Measurements from ENCODE around the gene CXCL11.
"Not testable (repeated sequence)": the region's sequence is repeated elsewhere in the genome, so short reads cannot be mapped to it uniquely, and the experiment has no call there.

CXCL11 gene

DNA sequence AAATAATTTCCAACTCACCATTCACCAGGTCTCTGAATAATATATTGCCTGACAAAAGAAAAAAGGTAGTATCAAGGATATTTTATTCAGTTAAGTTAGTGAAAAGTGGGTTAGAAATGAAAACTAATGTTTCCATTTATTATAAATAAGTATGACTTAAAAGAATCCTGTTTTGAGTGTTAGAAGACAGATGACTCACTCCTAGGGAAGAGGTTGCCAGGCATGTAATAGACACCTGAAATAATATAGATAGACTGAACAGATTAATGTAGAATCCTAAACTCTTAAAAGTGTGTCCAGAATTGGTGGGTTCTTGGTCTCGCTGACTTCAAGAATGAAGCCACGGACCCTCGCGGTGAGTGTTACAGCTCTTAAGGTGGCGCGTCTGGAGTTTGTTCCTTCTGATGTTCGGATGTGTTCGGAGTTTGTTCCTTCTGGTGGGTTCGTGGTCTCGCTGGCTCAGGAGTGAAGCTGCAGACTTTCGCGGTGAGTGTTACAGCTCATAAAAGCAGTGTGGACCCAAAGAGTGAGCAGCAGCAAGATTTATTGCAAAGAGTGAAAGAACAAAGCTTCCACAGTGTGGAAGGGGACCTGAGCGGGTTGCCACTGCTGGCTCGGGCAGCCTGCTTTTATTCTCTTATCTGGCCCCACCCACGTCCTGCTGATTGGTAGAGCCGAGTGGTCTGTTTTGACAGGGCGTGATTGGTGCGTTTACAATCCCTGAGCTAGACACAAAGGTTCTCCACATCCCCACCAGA lies 6.5 kb upstream of the CXCL11 start:
- DNase-seq, result not testable (repeated sequence)

DNA sequence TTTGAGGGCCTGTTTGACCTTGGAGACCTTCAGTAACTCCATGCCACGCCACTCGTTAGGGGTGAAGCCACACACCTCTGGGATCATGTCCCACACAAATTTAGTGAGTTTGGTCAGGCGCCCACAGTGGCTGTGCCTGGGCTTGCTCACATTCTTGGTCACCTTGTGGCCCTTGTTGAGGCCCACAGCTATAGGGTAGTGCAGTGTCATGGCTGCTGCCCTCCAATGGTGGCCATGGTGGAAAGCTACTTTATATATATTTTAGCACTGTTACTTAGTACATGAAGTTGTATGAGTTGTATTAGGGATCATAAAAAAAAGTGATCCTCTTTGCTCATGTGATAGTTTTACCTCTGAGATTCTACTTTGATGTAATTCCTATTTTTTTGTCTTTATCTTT lies 985 bp upstream of the CXCL11 start:
- no peak for DNase-seq

DNA sequence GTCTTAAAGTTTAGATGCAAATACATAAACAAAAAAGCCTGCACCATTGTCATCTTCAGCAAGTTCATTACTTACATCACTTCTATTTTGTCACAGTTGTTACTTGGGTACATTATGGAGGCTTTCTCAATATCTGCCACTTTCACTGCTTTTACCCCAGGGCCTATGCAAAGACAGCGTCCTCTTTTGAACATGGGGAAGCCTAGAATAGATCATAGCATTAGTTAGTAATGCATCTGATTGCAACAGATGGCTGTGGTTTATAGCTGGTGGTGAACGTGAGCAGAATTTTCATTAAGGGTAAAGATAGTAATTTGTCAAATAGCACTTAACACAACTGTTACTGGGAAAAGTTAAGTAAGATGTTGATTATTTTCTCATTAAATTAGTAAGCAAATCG lies 729 bp downstream of the CXCL11 start:
- DNase-seq, result no peak

DNA sequence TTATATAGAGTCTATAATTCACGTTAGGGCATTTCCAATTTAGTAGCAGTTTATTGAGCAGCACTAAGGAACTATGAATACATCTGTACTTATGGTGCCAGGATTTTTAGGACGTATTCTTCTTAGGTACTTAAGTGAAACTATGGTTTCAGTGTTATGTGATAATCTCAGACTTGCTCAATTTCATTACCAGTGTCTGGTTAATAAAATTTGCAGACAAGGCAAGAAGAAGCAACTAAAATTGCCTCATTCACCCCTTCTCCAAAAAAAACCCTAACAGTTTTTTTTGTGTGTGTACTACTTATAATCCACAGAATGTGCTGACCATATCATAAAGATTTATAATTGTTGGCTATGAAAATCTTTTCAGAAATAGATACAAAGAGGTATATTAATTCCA lies 6.6 kb downstream of the CXCL11 start:
- DNase-seq, result no peak

DNA sequence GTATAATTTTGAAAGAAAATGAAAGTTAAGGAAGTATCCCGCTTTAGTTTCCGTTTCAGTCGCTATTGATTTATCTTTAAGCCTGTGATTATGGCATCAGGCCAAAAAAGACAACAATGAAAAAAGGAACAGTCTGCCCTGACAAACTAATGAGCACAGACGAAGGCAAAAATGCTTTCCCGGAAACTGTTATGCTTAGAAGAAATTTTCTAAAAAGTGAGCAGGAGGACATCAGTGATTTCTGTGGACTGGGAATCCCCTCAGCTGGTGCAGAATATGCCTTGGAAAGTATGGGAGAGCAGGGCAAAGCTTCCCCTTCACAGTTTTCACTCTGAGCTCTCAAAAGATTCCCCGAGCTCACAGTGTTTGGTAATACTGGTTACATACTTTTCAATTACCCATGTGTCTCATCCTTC lies 7.5 kb downstream of the CXCL11 start:
- DNase-seq, result peak; percentile 36

DNA sequence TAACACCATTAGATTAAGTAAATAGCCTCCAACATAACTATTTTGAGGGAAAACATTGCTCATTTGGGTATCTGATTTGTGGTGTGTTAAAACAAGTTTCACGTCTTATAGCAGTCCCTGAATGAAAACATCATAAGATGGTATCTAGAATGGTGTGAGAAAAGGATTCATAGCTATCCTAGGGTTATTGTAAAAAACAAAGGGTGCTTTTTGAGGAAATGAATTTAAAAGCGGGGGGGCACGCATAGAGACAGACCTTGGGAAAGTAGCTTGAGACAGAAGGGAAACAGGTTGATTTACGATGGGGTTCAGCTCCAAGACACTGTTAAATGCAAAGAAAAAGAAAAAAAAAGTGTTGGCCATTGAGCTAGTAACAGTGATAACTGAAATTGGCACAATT lies 11.8 kb downstream of the CXCL11 start:
- DNase-seq, result no peak

DNA sequence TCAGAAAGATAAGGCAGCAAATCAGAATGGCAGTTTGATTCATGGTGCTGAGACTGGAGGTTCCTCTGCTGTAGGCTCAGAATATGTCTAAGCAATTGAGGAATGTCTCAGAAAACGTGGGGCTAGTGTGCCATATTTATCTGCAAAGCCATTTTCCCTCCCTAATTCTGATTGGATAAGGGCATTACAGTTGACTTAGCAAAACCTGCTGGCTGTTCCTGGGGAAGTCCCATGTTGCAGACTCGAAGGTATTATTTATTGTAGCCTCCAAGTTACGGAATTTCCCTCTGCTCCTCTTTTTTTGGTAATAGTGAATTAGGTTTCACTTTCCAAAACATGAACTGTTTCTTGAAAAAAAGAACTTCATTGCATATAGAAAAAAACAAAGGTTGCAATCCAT lies 12.5 kb downstream of the CXCL11 start, which contains the start of gene CXCL10:
TSS of gene CXCL10 (minus strand) at position 109 of the 400 bp plus-strand sequence. CDS start at position 43, 66 bp downstream.
- DNase-seq, result no peak

DNA sequence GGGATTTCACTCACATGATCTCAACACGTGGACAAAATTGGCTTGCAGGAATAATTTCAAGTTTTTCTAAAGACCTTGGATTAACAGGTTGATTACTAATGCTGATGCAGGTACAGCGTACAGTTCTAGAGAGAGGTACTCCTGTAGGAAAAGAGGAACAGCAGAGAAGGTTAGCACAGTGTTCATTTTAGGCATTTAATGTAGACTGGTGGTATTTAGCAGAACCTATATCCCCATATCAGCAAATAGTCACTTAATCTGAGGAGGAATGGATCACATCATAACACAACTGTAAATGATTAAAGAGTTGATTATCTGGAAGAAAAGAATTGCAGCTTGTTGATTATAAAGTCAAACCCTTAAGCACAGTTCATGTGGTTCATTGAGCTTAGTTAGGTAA lies 13.2 kb downstream of the CXCL11 start:
- no peak for DNase-seq

DNA sequence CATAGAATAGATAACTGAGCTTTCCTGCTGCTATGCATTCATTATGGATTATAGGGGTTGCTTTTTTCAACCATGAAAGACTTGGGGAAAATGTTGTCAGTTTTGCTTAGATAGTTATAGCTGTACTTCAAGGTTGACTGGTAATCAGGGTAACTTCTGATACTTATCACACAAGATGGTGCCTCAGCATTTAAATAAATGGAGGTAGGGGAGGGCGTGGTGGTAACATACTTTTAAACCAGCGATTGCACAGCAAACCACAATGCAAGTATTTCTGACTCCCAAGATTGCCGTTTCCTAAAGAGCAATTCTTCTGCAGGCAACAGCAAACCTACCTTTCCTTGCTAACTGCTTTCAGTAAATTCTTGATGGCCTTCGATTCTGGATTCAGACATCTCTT lies 13.8 kb downstream of the CXCL11 start:
- no peak for DNase-seq

DNA sequence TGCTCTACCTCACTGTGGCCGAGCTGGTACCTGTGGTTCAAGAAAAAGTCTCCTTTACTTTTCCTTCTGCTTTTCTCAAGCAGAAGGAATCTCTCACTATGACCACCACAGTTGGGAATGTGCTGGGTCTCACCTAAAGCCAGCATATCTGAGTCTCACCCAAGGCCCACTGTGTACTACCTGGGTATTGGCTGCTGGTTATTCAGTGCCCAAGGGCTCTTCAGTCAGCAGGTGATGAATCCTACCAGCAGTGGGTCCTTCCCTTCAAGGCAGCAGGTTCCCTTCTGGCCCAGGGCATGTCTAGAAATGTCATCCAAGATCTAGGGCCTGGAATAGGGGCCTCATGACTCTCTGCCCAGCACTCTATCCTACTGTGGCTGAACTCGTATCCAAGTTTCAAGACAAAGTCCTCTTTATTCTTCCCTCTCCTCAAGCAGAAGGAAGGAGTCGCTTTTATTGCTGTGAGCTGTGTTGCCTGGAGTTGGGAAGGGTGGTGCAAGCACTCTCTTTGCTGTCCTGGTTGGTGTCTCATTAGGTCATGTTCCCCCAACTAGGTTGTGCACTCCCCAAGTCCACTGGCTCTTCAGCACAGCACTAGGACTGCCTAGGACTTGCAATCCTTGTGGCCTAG lies 18.7 kb downstream of the CXCL11 start:
- no peak for DNase-seq

DNA sequence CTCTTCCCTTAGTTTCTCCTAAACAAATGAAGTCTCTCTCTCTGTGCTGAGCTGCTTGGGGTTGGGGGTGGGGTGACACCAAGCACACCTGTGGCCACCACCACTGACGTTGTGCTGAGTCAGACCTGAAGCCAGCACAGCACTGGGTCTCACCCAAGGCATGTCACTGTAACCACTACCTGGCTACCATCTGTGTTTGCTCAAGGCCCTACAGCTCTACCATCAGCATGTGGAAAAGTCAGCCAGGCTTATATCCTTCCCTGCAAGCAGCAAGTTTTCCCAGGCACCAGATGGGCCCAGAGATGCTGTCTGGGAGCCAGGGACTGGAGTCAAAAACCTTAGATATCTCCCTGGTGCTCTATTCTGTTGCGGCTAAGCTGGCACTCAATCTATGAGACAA lies 19.5 kb downstream of the CXCL11 start:
- no peak for DNase-seq

DNA sequence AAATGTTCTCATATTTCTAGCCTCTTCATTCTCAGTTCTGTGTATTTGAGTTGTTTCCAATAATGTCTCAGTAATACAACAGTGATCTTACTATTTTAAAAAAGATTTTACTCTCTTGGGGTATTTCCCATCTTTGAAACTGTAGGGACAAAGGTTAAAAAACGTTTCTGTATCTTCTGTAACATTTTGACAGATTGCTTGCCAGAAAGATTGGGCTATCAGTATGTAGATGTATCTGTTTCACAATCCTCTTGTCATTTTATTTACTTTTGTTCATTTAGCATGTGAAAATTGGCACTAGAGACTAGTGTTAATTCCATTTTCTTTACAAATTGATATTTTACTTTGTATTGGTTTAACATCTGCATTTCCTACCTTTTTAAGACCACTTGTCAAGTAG lies 22.3 kb downstream of the CXCL11 start:
- no peak for DNase-seq

DNA sequence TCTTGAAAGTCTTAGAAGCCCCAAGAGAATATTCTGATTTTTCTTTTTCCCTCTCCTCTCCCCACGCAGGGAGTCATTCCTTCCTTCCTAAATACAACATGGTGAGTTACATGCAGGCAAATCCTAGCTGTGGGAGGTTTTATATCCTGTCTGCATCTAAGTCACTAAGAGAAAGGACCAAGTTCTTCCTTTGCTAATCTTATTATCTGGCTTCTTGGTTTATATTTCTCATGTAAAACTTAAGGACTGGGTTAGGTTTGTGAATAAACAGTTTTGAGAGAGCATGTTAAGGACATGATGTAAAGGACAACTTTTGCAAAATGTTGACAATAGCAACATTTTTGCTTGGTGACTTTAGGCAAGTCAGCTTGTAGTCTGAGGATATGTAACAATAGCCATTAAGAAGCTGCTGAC lies 23.5 kb downstream of the CXCL11 start:
- DNase-seq, result no peak

DNA sequence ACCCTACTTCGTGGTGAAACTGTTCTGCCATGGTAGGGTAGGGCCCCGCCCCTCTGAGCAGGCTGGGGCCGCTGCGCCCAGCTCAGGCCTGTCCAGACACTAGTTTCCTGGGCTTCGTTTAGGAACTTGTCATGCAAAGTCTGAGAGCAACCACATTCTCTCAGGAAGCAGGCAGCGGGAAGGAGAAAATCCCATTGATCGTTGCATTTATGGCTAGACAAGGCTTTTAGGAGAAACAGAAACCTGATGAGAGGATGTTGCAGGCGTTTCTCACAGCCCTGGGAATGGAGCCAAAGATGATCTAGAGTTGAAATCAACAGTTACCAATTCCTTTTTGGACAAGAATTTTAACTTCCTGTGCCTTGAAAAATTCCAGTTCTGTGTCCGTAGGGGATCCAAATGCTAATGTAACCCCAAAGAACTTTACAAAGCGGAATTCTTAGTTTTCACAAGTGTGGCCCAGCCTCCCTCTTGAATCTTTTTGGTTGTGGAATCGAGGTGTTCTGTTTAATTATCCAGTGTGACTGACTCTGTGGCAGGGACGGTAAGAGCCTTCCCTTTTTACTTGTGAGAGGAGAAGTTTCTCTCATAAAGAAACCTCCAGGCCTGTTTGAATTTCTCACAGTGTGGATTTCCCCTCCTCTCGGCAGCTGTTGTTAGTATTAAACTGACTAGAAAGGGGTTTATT lies 24.0 kb downstream of the CXCL11 start:
- DNase-seq, result peak; percentile 2

DNA sequence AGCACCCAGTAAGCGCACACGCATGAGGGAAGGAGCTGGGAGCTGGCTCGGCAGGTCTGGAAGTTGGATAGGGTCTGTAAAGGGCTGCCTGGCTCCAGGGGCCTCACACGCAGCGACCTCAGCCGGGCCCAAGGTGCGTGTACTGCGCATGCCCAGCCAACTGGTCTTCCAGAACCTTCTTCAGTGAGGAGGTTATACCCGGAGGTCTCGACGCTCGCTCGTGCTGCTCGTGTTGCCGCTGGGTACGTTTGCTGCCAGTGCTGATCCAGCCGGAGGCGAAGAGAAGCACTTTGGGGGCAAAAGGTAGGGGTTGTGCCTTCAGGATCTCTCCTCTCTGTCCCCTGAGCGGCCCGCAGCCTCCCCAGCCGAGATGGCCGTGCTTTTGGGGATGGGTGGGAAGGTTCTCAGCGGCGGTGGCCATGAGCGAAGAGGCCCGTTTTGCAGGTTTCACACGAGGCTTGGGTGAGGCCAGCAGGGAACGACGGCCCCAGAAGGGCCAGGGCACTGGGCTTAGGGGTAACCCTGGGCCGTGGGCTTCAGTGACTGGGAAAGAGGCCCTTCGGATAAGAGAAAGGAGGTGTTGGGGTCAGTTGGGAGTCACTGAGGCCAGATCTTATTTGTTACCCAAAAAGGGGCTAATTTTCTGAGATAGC lies 24.7 kb downstream of the CXCL11 start:
- no peak for DNase-seq

DNA sequence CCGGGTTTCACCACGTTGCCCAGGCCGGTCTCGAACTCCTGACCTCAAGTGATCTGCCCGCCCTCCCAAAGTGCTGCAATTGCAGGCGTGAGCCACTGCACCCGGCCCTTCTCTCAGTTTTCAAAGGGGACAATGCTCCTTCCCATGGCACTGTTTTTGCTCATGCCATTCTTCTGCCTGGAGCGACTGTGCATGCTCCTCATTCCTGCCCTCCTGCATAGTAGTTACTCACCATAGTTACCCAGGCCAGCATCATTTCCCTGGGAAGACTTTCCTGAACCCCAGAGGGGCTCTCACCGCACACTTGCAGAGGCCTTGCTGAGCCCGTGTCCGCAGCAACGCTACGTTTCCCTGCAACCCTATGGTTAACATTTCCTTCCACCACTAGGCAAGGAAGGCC lies 25.3 kb downstream of the CXCL11 start:
- no peak for DNase-seq

DNA sequence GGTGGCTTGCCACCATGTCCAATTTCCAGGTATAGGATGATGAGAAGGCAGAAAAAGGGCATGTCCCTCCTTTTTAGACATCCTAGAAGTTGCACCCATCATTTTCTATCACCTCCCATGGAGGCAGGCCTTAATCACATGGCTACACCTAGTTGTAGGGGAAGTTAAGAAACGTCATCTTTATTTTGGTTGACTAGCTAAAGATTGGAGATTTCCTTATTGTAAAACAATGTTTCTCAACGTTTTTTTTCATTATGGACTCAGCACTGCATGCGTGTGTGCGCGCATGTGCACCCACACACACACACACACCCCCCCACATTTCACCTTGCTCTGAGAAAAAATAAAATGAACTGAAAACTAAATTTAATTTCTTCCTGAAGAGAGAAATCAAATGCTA lies 26.6 kb downstream of the CXCL11 start:
- no peak for DNase-seq

DNA sequence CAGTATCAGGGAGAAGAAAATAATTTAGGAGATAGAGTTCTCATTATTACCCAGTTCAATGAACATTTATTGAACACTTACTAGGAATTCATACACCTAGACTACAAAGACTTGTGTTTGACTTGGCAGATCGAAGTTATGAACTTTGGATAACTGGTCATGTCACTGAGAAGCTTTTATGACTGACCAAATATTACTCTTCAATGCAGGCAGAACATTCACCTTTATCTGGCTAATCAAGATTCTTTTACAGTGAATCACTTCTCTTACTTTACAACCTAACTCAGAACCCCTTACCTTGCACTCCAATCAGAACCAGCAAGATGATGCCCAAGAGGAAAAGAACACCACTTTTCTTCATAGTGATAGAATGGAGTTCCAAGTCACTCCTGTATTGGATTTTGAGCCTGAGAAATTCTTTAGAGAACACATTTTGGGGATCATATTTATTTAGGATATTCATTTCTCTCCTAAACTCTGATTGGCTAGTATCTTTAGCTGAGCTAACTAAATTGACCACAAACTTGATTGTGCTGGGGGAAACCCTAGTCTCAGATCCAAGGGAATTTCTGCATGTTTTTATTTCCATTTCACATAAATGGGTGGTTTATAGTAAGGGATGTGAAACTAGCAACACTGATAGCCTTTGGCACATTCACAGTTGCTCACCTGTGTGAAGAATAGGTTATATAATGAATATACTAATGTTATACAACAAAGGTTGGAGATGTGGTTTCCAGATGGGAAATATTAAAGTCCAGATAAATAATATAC lies 28.6 kb downstream of the CXCL11 start, which contains the start of gene CXCL9:
TSS of gene CXCL9 (minus strand) at position 421 of the 774 bp plus-strand sequence. CDS start at position 361, 60 bp downstream.
- no peak for DNase-seq

DNA sequence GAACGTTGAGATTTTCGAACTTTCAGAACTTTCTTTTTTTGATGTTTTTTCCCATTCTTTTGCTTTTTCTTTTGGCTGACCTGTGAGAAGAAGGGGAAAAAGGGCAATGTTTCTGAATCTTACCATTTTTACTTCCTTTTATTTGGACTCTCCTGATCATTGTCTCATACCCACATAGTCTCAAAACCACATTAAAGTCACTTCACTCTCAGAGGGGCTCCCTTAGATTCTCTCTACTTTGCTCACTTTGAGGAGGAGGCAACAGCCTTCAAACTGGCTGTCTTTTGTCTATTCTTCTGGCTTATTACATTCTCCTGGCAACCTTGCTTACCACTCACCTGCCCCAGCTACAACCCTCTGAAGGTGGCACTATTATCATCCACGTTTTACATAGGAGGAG lies 32.2 kb downstream of the CXCL11 start:
- DNase-seq, result no peak

DNA sequence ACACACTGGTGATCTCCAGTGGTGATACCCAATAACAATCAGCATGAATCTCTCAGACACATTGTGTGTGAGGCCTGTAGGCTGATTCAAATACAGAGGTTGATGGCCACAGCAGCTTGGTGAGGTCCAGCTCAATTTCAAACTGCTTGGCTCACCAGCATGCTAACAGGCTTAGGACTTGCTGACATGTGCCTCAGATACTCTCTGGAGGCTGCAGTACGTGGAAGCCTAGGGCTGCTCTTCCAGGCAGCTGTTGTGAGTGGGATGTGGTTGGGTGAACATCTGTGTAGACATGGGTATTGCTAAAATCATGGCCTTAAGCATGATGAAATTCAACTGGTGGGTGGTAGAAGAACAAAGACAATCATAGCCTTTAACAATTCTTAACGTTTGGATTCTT lies 32.8 kb downstream of the CXCL11 start:
- no peak for DNase-seq

DNA sequence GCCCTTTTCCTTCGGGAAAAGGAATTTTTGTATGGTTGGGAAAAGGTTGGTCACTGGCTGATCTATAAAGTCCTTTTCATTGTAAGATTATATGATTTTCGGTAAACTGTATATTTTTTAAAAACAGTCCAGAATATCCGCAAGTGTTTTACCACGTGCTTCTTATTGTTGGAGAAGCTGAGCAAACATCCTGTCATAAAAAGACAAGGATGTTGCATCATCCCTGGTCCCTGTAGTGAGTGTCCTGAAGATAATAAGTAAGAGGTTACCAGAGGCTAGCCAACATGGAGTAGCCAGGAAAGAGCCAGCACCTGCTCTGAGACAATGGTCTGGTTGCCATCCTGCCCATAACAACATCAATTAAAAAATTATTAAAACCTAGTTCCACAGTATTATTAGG lies 33.7 kb downstream of the CXCL11 start:
- no peak for DNase-seq

DNA sequence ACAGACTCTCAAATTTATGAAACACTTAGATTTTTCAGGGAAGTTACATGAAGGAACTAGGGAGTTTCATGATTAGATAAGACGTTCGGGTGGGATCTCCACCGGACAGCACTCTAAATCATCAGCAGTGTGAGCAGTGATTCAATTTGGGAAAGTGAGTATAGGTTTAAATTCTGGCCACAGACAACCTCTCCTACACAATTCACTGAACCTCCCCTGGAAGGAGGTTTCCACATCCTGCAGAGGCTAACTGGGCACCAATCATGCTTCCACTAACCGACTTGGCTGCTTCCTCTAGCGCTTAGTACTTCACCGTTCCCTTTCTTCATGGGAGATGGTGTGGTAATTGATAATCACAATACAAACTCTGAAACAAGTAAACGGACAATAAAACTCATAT lies 34.2 kb downstream of the CXCL11 start:
- no peak for DNase-seq

DNA sequence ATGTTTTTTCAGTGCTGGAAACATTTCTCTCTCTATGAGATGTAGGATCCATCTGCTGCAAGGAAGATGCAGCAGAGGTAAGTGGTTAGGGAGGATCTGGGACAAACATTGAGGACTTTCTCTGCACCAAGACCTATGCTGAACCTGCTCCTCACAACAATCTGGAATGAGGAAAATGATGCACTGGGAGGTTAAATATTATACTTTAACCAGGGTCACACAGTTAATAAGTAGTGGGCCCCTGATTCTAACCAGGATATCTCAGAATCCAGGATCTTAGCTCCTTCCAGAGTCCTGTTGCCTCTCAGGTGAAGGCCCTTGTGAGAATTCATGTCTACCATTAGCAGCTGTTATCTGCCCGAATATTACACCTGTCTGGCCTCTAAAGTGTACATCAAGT lies 35.6 kb downstream of the CXCL11 start:
- DNase-seq, result no peak

Data from midbrain (tissue), 1 donor.